HuH-7 (cell line): ENCODE results near the gene HABP4.

ENCODE experiments used
- DNase-seq: peaks from one replicate; pipeline ENCODE4 v3.0.0; 2011; ENCODE audit warnings: low spot score

The HABP4 gene

DNA sequence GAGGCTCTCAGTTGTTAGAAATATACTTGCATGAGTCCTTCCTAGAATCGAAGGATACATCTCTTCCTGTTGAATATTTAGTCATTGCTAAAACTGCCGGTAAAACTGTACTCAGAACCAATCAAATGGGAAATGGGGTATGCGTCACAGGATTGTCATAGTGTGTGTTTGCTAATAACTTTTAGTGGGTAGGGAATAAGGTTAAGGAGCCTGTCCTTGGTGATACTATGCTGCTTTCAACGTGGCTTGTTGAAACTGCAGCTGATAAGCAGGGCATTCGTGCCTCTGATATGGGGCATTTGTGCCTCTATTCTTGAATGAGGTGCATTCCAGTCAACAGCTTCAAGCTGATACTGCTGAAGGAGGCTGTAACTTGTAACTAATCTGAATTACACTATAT, 26.6 kb downstream of the HABP4 start:
- no peak for DNase-seq

- no peak for DNase-seq
Observed at GRCh38 chr9:96478829-96479371, 28.9 kb downstream of the HABP4 start.

GRCh38 chr9:96480736-96481135, 30.8 kb downstream of the HABP4 start:
- DNase-seq: no peak

- DNase-seq: no peak
Observed at GRCh38 chr9:96482476-96482875, 32.5 kb downstream of the HABP4 start.

- no peak for DNase-seq
Observed at GRCh38 chr9:96483197-96483596, 33.2 kb downstream of the HABP4 start.

DNA sequence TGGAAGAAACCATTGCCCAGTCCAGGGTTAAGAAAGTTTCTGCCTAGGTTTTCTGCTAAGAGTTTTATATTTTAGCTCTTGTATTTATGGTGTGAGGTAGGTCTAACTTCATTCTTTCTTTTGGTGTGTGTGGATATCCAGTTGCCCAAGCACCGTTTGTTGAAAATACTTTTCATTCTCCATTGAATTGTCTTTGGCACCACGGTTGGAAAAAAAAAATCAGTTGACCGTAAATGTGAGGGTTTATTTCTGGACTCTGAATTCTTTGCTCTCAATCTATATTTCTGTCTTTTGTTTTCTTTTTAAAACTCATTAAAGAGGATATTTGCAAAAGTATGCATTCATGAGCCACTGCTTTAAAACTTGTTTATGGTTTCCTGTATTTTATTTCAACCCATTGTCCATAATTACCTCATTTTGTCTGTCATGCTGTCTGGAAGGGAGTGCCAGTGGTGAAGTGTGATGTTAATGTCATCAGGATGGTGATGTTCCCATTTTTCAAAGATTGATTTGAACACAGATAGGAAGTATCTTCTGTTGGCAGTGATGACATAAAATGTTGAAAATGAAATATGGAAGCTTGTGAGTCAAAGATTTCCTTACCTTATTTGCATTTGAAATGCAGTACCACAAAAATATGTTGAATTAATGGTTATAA, 33.9 kb downstream of the HABP4 start:
- DNase-seq: no peak

DNA sequence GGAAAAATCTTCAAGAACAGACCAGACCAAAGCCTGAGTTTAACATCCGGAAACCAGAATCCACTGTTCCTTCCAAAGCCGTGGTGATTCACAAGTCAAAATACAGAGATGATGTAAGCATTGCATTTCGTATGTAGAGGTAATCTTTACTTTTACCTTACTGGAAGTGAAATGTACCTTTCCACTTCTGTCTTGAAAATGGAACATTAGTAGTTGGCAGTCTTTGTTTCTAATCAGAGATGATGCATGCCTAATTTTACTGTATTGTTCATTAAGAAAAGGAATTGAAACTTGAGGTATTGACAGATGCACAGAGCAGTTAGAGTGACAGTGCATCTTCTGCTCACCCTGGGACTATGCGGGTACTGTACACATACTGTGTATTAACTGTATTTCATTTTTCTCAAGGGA, 34.6 kb downstream of the HABP4 start:
- no peak for DNase-seq

DNA sequence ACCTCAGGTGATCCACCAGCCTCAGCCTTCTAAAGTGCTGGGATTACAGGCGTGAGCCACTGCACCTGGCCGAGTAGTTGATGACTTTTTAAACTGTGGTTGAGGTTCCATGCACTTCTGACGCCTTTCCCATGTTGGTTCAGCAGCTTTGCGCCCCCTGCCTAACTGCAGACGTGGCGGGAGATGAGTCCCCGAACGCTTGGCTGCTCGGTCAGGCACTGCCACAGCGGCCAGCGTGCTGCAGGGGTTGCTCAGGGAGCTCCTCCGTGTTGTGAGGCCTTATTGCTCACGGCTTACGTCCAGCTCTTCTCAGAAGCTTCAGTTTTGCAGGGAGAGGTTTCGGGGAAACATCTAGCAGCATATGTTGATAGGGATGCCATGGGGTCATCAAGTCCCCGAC, 35.3 kb downstream of the HABP4 start:
- no peak for DNase-seq

DNA sequence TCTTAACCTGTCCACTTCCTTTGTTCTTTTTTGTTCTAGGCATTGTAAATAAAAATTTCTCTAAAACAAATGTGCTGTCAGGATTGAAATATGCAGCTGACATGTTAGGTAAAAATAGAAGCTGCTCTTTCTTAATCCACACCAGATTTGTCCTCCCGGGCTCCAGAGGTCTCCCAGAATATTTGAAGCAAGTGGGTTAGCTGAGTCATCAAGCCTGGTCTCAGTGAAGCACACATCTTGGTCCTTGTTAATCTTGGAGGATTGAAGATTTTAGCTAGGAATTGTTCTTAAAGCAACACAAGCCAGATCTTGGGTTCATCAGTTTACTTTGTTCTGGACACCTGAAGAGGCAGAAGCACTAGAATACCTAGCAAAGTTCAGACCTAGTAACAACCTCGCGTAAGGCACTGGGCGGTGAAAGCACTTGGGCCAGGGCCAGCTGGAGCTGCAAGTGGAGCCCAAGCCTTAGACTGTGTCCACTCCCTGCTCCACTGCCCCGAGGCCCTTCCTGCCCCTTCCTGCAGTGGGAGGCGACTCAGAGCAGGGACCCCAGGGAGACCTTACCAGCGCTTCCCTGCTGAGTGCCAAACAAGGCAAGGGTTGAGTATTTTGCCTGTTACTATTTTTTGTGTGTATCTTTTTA, 36.5 kb downstream of the HABP4 start:
- no peak for DNase-seq

DNA sequence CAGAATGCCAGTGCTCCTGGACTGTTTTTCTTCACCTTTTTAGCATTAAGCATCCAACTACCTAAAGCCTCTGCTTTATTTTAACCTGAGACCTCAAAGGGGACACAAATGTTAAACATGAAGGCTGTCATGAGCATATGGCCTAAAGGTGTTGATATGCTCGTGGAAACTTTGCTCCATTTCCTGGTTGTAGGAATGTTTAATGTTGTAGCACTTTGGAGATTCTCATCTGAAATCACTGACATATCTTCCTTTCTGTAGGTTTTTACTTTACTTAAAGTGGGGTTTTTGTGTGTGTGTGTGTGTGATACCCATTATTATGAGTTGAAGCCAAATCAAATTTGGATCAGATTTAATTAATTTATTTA, 37.0 kb downstream of the HABP4 start:
- DNase-seq: no peak

GRCh38 chr9:96487949-96488348, 38.0 kb downstream of the HABP4 start:
- DNase-seq: no peak

DNA sequence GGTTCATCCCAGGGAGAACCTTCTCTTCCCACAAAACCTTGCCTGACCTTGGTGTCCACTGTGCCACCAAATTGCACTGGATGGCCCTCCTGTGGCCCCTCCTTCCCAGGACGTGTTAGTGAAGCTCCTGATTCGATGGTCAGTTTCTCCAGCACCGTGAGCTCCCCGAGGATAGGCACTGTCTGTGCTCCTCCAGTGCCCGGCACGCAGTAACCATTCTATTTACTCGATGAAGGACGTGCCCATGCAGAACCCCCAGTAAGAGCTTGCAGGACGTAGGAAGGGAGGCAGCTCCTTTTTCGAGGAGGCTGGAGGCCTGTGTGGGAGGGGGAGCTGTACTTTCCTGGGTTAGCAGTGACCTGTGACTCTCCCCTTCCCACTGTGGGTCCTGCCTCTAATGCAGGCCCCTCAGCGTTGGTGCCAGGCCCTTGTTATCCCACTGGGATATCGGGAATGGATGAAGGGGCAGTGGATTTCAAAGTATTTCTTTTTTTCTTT, 39.6 kb downstream of the HABP4 start:
- DNase-seq: no peak

- DNase-seq: no peak
Observed at GRCh38 chr9:96490534-96491078, 40.6 kb downstream of the HABP4 start.

DNA sequence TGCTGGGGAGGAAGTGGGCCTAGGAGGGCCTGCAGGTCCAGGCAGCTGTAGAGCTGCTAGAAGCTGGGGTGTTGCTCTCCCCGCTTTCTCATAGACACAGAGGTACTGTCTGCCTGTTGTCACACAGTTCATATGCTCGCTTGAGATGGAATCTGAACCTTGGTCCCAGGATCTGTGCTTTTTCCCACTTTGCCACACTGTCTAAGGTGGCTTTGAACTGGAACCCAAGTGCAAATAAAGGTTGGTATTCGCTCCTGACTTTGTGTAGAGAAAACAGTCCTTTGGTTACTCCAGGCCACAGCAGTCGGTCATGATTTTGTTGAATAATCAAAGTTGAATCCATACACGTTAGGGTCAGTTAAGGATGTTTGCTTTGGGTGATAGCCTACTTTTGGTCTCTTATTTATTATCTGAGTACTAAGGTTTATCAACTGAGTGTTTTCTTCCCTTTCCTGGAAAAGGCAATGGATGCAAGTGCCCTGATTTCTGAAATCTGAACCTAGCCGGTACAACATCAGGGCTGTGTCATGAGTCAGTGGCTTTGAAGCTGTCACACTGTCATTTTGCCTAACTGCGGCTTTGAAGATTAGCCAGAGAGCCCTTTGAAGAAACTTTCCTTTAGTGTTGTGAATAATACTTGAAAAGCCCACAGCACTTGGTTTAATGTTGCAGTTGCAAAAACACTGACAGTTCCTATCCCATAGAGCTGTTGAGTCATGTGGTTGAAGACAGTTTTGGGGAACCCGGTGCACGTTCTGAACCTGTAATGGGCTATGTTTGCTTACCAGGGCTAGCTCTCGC, 41.3 kb downstream of the HABP4 start:
- DNase-seq: peak; percentile 40

GRCh38 chr9:96491880-96492525, 42.0 kb downstream of the HABP4 start:
- no peak for DNase-seq

DNA sequence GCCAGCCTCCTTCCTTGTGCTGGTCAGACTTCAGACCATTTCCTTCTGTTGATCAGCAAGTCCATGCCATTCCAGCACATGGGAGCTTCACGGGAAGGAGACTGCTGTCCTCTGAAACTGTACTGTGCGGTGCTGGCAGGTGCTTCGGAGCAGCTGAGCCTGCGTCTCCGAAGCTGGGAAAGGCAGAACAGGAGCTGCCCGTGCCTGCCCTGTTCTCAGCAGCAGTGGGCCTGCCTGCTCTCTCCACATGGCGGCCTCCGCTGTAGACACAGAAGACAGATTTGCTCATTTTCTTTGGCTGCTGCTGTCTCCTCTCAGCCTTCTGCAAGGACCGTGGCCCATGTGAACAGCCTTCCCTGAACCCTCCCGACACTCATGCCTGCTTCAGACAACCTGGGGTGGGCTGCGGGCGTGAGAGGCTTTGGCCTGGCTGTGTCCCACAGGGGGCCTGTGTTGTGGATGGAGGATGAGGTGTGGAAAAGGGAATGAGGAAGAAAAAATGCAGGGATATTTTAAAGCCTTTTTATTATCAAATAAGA, 43.1 kb downstream of the HABP4 start:
- DNase-seq: no peak

DNA sequence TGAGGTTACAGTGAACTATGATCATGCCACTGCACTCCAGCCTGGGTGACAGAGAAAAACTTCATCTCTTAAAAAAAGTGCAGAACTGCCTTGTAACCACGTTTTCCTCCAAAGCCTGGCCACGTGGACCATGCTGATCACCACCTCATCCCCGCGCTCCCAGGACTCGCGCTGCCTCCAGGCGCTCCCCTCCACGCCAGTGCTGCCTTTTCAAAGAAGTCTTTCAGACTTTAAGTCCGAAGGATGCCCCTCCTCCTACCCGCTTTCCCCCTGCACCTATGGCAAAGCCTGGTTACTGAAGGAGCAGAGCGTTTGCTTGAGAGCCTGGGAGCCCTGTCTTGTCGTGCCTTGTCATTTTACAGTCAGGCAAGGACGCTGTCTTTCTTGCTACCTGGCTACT, 43.8 kb downstream of the HABP4 start:
- no peak for DNase-seq

GRCh38 chr9:96494215-96494800, 44.3 kb downstream of the HABP4 start:
- DNase-seq: no peak

DNA sequence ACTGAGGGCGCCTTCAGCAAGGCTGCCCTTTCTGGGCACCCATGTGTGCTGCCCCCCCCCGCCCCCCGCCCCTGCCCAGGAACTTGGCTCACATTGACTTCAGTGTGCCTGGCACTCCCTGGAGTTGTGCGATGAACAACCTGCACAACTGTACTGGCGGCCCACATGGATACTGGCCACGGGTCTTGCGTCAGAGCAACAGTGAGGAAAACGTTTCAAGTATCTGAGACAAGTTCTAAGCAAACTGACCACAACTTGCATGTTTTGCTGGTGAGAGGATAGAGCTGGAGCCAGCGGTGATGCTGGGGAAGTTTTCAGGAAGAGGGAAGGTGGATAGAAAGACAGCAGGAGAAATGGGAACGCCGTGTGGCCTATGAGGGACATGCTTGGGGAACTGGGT, 45.4 kb downstream of the HABP4 start:
- no peak for DNase-seq

DNA sequence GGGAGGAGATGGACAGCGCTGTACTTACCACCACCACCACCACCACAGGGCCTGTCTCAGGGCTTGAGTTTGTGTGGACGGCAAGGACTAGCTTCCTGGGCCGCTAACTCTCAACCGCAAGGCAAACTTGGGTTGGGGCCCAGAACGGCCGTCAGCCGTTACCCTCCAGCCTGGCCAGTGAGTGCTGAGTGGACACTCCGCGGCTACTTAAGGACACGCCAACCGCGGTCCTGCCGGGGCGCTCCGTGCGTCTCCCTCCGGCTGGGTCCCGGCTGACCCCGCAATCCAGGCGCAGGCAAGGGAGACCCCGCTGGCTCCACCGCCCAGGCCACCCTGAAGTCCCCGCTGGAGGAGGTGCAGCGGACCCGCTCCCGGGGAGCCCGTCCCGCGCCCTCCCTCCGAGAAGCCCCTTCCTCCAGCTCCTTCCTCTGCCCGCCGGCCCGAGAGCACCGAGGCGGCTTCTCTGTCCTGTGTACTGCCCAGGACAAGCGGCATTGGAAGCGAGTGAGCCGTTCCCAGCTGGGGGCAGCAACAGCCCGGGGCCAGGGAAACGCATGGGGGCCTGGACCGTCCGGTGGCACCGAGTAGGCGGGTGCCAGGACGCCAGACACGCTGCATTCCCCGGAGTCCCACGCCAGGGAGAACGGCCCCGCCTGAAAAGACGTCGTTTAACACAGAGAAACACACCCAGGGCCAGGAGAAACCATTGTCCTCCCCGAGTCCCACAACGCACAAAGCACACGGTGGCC, 46.6 kb downstream of the HABP4 start:
- no peak for DNase-seq

DNA sequence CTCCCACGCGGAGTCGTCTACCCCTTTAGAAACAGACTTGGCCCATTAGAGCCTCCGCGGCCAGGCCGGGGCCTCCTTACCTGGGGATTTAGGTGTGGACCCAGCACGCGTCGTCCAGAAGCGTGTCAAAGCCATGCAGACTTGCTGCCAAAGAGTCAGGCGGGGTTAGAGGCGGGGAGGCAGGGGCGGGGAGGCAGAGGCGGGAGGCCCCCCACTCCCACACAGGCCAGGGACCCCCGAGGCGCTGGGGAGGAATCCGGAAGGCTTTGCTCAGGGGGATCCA, 47.1 kb downstream of the HABP4 start:
- no peak for DNase-seq
